GM19099 (cell line): ENCODE results near the gene KDM2B.

Experiments used
- POLR2A ChIP-seq: IDR thresholded peaks from 3 replicates; pipeline ENCODE4 v1.6.1; 2011; ENCODE audit warnings: low read depth; ENCODE audit not compliant: insufficient read length; ENCODE audit errors: extremely low read depth

KDM2B gene

GRCh38 chr12:121452340-121452984 lies 128.4 kb downstream of the KDM2B start:
- no peak for TF ChIP-seq POLR2A

- no peak for TF ChIP-seq POLR2A
Measured at GRCh38 chr12:121451961-121452339, 128.9 kb downstream of the KDM2B start.

- no peak for TF ChIP-seq POLR2A
Measured at GRCh38 chr12:121448771-121449315, 132.0 kb downstream of the KDM2B start.

GRCh38 chr12:121446750-121447149 lies 134.1 kb downstream of the KDM2B start:
- no peak for TF ChIP-seq POLR2A

GRCh38 chr12:121444842-121445202 lies 136.0 kb downstream of the KDM2B start:
- TF ChIP-seq POLR2A = no peak

- TF ChIP-seq POLR2A = no peak
Measured at GRCh38 chr12:121443911-121444841, 136.6 kb downstream of the KDM2B start.

- TF ChIP-seq POLR2A = no peak
Measured at GRCh38 chr12:121443193-121443870, 137.5 kb downstream of the KDM2B start.

GRCh38 chr12:121442028-121442948 lies 138.5 kb downstream of the KDM2B start:
- no peak for TF ChIP-seq POLR2A

- no peak for TF ChIP-seq POLR2A
Measured at GRCh38 chr12:121441555-121441954, 139.3 kb downstream of the KDM2B start.

- TF ChIP-seq POLR2A = no peak
Measured at GRCh38 chr12:121440768-121441167, 140.1 kb downstream of the KDM2B start.

GRCh38 chr12:121439715-121440114 lies 141.1 kb downstream of the KDM2B start:
- no peak for TF ChIP-seq POLR2A

- no peak for TF ChIP-seq POLR2A
Measured at GRCh38 chr12:121438905-121439304, 141.9 kb downstream of the KDM2B start.

- no peak for TF ChIP-seq POLR2A
Measured at GRCh38 chr12:121436706-121437105, 144.1 kb downstream of the KDM2B start.

GRCh38 chr12:121432740-121433480 lies 147.9 kb downstream of the KDM2B start:
- no peak for TF ChIP-seq POLR2A
